GM18507 (cell line): ENCODE measurements around the gene TENM4.
A peak's percentile ranks its signal among the peaks of the same experiment; 100 is the strongest.
"Not testable (repeated sequence)": the region's sequence is repeated elsewhere in the genome, so short reads cannot be mapped to it uniquely, and the experiment has no call there.

Experiments used
- DNase-seq: peaks from one replicate; pipeline ENCODE4 v3.0.0; 2011; ENCODE audit warnings: low read depth; ENCODE audit not compliant: insufficient read length; ENCODE audit errors: extremely low spot score
- FAIRE-seq: peaks from 2 replicates; lab custom pipeline; 2011; peaks lifted over from hg19 to GRCh38; lab: Jason Lieb, UNC

Gene TENM4

DNA sequence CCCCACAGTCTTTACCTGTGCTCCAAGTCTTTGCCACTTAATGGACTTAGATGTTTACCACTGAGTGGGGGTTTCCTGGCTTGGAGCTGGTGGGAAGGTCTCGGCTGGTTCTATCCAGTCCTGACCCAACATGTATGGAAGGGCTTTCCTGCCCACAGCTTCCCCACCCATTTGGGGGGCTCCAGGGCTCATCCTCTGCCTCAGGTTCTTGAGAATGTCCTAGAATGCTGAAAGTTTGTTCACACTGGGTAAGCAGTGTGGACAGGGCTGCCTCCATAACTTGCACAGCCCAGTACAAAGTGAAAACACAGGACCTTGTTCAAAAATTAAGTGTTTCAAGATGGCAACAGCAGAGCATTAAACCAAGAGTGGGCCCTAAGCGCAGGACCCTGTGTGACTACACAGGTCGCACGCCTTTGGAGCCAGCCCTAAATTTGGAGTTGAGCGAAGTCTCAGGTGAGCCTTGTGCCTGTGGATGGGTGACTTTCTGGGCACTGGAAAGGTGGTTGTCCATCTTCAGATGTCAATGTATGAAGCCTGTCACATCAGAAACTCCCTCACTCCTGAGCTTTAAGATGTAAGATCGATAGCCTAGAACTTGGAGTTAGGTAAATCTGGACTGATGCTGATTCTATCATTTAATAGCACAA lies 793.4 kb downstream of the TENM4 start:
- DNase-seq (no peak), FAIRE-seq (no peak)

DNA sequence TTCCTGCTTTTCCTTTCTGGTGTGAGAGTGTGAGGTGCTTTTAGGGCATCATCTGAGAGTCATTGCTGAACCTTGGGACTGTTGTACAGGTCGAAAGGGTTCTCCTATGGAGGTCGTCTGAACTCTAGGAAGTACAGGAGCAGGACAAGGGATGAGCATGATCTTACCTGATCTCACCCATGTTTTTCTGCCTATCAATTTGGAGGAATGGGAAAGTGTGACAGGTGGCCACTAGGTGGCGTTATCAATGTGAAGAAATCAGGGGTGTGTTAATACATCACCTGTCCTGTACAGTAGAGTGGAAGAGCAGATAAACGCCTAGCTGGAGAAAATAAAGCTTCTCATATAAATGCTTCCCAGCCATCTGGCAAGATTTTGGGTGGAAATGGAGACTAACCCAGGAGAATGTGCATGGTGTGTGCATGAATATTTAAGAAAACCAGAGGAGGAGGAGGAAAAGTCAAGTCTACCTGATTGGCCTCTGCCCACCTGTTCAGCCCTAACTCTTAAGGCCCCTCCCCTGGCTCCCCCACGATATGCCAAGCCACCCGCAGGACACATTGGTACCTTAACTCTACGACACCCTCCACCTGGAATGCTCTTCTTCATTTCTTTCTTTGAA lies 794.2 kb downstream of the TENM4 start:
- peak; percentile 89 for FAIRE-seq
- DNase-seq, result no peak

DNA sequence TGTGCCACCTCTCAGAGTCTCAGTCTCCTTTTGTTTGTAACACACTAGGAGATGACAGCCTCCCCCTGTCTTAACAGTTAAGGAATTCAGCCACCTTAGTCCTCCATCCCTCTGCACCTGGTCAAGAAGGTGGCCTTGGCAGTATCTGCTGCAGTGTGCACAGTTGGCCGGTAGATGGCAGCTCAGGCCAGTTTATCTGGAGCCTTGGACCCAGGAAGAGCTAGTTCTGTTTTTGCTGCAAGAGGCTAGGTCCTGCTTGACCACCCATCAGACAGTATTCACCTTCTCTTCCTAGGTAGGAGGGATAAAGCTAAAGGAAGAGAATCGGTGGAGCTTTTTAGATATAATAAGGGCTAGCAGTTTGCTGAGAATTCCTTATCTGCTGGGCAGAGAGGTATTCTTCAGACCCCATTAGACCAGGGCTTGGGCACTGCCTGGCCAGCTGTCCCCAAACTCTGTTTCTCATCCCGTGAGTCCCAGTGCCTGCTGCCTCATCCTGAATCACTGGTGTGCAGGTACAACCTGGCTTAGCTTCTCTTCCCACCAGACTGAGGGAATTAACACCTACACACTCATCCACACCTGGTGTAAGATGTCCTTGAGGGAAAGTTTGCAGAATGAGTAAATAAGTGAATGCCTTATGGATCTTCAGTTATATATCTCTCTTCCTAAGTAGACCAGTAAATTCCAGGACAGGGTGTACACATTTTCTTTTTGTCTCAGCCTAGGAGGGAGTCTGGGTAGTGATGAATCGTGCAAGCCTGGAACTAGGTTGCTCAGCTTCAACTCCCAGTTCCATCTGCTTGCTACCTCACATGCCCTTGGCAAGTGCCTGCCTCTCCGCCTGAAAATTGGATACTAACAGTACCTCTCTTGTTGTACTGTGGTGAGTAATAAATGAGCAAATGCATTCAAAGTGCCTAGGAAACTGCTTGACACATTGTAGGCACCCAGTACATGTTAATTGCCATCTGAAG lies 795.3 kb downstream of the TENM4 start:
- FAIRE-seq (peak; percentile 84), DNase-seq (peak; percentile 36)

DNA sequence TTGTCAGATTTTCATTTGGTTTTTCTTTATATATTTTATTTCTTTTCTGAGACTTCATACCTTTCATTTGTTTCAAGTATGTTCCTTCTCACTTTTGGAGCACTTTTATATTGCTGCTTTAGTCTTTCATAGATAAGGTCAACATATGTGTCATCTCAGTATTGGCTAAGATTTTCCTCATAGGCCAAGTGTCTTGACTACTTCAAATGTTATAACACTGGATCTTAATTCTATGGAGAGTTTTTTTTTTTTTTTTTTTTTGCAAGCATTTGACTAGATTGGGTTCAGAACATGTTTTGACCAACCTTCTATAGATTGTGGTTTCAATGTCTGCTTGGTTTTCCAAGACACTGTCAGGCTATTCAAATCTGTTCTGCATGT lies 797.2 kb downstream of the TENM4 start:
- FAIRE-seq (no peak), DNase-seq (no peak)

DNA sequence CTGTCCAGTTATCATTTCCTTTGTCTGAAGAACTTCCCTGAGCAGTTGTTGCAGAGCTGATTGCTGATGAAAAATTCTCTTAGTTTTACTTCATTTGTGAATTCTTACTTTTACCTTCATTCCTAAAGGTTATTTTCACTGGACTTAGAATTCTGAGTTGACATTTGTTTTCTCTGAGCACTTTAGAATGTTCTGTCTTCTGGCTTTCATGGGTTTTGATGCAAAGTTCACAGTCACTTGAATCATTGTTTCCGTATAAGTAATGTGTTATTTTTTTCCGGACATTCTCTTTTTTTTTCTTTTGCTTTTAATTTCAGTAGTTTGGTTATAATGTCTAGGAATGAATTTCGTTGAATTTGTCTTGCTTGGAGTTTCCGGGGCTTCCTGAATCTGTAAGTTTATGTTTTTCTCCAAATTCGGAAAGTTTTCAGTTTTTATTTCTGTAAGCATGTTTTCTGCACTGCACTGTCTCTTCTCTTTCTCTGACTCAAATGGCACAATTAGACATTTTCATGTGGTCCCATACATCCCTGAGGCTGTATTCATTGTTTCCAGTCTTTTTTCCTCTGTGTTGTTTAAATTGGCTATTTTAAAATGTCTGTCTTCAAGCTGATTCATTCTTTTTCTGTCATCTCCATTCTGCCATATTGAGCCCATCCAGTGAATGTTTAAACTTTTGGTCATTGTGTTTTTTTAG lies 797.7 kb downstream of the TENM4 start:
- no peak for DNase-seq

DNA sequence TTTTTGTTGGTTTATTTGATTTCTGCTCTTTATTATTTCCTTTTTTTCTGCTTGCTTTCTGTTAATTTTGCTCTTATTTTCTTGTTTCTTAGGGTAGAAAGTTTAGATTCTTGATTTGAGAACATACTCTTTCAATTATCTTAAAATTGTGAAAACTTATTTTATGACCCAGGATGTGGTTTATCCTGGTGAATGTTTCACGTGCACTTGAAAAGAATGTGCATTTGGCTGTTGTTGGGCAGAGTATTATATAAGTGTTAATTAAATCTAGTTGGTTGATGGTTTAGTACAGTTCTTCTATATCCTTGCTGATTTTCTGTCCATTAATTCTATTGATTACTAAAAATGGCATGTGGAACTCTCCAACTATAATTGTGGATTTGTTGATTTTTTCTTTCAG lies 799.3 kb downstream of the TENM4 start:
- DNase-seq (no peak), FAIRE-seq (no peak)

More for the DNA sequence above, 797.7 kb downstream of the TENM4 start:
- FAIRE-seq, result no peak

DNA sequence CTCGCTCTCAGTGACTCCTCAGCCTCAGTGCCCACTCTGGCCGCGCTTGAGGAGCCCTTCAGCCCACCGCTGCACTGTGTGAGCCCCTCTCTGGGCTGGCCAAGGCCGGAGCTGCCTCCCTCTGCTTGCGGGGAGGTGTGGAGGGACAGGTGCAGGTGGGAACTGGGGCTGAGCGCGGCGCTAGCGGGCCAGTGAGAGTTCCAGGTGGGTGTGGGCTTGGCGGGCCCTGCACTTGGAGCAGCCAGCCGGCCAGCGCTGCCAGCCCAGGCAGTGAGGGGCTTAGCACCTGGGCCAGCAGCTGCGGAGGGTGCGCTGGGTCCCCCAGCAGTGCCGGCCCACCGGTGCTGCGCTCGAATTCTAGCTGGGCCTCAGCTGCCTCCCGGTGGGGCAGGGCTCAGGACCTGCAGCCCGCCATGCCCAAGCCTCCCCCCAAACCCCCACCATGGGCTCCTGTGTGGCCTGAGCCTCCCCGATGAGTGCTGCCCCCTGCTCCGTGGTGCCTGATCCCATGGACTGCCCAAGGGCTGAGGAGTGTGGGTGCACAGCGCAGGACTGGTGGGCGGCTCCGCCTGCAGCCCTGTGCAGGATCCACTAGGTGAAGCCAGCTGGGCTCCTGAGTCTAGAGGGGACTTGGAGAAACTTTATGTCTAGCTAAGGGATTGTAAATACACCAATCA lies 802.0 kb downstream of the TENM4 start:
- DNase-seq, result no peak
- no peak for FAIRE-seq

DNA sequence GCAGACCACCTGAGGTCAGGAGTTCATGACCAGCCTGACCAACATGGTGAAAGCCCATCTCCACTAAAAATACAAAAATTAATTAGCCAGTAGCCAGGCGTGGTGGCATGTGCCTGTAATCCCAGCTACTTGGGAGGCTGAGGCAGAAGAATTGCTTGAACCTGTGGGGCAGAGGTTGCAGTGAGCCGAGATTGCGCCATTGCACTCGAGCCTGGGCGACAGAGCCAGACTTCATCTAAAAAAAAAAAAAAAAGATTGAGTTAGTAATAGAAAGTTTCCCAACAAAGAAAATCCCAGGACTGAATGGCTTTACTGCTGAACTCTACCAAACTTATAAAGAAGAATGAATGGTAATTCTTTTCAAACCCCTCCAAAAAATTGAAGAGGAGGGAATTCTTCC lies 803.3 kb downstream of the TENM4 start:
- DNase-seq, FAIRE-seq: not testable (repeated sequence)

DNA sequence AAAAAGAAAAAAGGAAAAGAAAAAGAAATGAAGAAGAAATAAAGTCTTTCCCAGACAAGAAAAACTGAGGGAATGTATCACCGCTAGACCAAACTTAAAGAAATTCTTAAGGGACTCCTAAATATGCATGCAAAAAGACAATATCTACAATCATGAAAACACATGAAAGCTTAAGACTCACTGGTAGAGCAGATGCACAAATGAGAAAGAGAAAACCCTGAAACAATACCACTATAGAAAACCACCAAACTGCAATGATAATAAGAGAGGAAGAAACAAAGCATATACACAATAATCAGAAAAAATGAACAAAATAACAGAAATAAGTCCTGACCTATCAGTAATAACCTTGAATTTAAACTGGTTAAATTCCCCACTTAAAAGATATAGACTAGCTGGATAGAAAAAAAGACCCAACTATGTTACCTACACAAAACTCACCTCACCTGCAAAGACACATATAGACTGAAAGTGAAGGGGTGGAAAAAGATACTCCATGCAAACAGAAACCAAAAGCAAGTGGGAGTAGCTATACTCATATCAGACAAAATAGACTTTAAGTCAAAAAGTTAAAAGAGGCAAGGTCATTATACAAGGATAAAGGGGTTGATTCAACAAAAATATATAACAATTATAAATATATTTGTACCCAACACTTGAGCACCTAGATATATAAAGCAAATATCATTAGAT lies 804.9 kb downstream of the TENM4 start:
- no peak for FAIRE-seq
- DNase-seq, result no peak

DNA sequence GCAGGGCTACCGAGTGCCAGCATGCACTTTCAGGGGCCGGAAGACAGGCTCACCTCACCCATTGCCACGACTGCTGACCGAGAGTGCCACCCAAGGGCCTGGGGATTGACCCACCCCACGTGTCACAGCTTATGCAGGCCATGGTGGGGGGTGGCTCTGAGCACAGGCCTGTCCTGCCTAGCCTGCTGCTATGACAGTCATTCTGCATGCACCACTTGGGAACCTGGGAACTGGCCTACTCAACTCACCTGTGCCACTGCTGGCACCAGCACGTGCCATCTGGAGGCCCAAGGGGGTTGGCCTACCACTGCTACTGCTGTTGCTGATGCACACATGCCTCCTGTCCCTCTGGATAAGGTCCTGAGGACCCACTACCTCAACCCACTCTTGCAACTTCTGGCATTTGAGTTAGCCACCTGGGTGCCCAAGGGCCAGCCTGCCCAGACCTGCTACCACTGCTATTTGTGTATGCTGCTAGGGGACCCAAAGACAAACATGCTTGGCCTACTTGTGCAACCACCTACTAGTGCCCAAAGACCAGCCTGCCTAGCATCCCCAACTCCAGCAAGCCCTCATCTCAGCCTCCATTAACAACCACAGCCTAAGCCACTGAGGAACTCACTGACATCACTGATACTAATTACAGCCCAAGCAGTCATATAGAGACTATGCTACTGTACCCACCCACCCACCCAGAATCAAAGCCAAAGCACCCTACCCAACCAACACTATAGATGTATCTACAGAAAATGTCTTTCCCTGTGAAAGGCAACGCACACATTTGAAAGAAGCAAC lies 807.1 kb downstream of the TENM4 start:
- FAIRE-seq, result no peak

DNA sequence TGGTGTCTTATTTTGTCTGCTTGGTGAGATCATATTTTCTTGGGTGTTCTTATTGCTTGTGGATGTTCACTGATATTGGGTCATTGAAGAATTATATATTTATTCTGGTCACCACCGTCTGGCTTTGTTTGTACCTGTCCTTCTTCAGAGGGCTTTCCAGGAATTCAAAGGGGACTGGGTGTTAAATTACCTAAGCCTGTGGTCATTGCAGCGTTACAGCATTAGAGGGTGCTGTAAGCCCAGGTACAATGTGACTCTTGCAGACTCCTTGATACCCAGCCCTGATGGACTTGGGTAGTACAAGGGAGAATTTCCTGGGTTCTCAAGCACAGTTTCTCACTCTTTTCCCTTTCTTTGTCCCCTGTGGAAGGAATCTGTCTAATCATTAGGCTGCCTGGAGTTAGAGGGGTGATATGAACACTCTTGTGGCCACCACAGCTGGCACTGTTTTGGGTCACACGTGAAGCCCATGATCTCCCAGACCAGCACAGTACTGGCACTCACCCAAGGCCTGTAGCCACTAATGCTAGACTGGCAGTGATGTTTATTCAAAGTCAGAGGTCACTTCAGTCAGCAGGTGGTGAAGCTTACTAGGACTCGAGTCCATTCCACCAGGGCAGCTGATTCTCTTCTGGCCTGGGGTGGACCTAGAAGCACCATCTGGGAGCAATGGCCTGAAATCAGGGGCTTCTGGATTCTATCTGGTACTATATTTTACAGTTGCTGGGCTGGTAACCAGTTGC lies 810.1 kb downstream of the TENM4 start:
- FAIRE-seq, result no peak
- DNase-seq, result no peak

More for the DNA sequence above, 807.1 kb downstream of the TENM4 start:
- no peak for DNase-seq

DNA sequence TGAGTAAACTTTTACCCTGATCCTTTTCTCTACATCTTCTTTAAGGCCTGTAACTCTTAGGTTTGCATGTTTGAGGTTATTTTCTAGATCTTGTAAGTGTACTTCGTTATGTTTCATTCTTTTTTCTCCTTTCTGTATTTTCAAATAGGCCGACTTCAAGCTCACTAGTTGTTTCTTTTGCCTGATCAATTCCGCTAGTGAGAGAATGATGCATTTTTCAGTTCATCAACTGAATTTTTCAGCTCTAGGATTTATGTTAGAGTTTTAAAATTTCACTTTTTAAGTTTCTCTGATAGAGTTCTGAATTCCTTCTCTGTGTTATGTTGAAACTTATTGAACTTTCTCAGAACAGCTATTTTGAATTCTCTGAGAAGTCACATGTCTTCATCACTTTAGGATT lies 810.7 kb downstream of the TENM4 start:
- DNase-seq (no peak), FAIRE-seq (no peak)

DNA sequence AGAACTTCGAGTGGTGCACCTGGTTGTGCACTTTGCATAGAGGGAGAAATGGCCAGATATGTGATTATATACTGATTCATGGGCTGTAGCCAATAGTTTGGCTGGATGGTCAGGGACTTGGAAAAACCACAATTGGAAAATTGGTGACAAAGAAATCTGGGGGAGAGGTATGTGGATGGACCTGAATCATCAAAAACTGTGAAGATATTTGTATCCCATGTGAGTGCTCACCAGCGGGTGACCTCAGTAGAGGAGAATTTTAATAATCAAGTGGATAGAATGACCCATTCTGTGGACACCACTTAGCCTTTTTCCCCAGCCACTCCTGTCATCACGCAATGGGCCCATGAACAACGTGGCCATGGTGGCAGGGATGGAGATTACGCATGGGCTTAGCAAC lies 818.2 kb downstream of the TENM4 start:
- DNase-seq (no peak), FAIRE-seq (no peak)

DNA sequence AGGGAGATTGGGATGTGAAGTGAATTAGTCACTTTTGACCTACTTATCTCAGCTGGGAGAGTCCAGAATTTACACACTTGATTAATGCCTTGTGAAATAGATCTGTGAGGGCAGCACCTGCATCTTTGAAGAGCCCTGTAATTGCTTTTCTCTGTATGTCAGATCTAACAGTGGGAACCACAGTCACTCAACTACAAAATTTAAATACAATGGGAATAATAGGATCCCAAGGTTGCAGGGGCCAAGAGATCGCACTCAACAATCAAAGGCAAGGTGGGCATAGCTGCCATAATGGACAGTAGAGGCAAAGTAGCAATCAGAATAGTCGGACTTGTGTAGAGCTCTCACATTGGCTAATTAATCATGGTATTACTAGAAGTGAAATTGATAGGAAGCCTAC lies 820.7 kb downstream of the TENM4 start:
- FAIRE-seq (no peak), DNase-seq (no peak)

DNA sequence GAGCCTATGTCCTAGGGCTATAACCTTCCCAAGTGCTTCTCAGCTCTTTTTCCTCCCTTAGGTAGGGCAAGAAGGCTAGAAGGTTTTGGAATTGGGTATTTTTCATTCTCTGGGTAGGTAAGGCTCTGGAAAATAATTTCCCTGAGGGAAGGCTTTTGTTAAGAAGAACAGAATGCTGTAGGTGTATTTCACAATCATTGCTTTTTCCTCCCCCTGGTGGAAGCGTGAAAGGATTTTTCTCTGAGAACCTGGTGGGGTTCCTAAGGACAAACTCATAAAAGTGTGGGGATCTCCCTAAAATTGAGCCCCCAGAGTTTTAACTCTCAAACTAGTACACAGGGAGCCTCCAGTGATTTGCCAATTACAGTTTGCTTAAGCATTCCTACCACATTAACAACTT lies 825.1 kb downstream of the TENM4 start:
- FAIRE-seq (no peak), DNase-seq (no peak)

DNA sequence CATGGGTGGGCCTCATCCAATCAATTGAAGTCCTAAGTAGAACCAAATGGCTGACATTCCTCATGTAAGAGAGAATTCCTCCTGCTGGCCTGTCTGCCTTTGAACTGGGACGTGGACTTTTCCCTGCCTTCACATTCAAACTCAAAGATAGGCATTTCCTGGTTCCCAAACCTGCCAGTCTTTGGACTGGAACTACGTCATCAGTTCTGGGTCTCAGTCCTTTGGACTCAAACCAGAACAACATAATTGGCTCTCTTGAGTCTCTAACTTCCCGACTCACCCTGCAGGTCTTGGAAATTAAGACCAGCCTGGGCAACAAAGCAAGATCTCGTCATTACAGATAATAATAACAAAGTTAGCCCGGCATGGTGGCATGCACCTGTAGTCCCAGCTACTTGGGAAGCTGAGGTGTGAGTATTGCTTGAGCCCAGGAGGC lies 827.4 kb downstream of the TENM4 start:
- DNase-seq, result no peak
- FAIRE-seq, result no peak

DNA sequence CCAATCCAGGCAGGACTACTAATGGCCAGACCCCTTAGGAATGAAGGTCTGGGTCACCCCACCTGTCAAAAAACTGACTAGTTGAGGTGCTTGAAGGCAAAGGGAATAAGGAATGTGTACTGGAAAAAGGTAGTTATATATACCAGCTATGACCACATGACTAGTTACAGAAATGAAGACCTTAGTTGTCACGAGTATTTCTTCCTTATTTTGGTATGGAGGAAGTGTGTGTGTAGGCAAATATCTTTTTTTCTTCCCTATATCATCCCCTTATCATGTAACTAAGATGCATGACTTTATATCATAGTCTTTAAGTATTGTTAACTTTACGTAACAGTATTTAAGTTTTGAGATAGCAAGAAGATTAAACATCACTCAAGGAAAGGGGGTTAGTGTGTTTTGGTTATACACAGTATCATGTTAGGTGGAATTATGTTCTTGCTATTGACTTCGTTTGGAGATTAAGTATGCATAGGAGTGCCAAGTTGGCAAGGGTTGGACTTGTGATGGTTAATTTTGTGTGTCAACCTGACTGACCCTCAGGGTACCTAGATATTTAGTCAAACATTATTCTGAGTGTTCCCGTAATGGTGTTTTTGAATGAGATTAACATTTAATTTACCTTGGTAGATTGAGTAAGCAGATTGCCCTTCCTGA lies 828.0 kb downstream of the TENM4 start:
- no peak for FAIRE-seq
- DNase-seq, result no peak
